GM10266 (cell line): ENCODE results near the gene PRDM10.
"Not testable (repeated sequence)": the region's sequence is repeated elsewhere in the genome, so short reads cannot be mapped to it uniquely, and the experiment has no call there.

Experiments used
- DNase-seq: peaks from one replicate; pipeline ENCODE4 v3.0.0; 2012; ENCODE audit errors: extremely low spot score
- TF ChIP-seq, protein P1 (sequence below): IDR thresholded peaks from 2 replicates; pipeline ENCODE4 v1.5.1; 2012; ENCODE audit warnings: mild to moderate bottlenecking, low read depth; ENCODE audit not compliant: control insufficient read depth, insufficient read depth; ENCODE audit errors: missing control alignments

The PRDM10 gene

DNA sequence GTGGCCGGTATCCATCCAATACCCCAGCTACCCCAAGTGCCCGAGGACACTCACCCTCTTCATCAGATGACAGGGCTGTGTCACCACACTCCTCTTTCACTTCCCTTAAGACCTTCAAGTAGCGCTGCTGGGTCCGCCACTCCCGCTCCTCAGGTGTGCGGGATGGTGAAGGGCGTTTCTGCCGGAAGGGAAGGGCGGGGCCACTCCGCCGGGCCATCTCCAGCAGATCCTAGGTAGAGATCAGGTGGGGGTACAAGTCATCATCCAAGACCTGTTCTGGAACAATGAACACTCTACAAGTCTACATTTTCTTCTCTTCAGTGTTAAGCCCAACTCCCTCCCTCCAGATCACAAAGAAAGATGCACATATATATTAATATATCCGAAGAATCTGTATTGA, 117.3 kb downstream of the PRDM10 start:
- TF ChIP-seq, protein P1, sequence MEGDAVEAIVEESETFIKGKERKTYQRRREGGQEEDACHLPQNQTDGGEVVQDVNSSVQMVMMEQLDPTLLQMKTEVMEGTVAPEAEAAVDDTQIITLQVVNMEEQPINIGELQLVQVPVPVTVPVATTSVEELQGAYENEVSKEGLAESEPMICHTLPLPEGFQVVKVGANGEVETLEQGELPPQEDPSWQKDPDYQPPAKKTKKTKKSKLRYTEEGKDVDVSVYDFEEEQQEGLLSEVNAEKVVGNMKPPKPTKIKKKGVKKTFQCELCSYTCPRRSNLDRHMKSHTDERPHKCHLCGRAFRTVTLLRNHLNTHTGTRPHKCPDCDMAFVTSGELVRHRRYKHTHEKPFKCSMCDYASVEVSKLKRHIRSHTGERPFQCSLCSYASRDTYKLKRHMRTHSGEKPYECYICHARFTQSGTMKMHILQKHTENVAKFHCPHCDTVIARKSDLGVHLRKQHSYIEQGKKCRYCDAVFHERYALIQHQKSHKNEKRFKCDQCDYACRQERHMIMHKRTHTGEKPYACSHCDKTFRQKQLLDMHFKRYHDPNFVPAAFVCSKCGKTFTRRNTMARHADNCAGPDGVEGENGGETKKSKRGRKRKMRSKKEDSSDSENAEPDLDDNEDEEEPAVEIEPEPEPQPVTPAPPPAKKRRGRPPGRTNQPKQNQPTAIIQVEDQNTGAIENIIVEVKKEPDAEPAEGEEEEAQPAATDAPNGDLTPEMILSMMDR, result no peak
- DNase-seq, result no peak

DNA sequence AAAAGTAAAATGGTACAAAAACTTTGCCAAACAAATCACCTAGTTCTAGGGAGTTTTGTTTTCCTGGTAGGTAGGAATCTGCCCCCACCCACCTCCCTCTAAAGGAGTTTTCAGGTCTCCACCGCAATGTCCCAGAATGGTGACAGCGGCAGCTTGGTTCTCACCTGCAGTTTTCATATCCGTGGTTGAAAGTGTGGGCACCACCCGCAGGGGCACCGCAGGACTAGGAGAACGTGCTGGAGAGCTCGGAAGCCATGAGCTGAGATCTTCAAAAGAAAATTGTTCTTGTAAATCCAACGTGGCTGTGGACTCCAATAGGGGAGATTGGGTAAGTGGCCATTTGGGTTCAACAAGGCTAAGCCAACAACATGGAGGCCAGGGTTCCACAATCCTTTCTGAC, 118.1 kb downstream of the PRDM10 start:
- no peak for DNase-seq
- TF ChIP-seq, protein P1, result no peak

GRCh38 chr11:129881570-129882170, 121.0 kb downstream of the PRDM10 start:
- TF ChIP-seq, protein P1, result peak; percentile 31
- peak; percentile 45 for DNase-seq

DNA sequence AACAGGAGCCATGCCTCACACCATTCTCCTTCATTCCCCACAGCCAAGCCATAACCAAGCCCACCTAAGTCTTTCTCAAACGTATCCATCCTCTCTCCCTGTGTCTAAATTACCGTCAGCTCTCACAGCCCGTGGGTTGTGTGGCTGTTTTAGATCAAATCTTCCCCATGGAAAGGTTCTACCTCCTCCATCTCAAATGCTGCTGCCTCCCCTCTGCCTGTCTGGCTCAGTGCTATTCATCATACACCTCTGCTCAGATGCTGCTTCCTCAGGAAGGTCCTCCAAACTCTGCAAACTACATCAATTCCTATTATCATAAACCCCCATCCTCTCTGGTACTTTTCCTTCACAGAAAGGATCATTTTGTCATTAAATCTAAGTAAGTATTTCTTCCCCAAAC, 122.3 kb downstream of the PRDM10 start:
- DNase-seq, result no peak
- TF ChIP-seq, protein P1, result no peak

DNA sequence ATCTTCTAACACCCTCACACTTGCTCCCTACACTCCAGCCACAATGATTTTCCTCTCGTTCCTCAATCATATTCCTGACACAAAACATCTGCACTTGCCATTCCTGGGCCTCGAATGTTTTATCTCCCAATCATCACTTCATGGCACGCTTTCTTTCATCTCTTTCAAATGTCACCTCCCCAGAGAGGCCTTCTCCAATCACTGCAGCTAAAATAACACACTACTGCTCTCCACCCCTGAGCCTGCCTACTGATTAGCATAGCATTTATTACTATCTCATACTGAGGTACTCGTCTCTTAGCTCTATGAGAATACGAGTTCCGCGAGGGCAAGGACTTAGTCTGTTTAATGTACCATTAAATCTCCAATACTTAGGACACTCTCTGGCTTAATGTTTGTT, 130.7 kb downstream of the PRDM10 start:
- TF ChIP-seq, protein P1, result no peak
- no peak for DNase-seq

- DNase-seq, result not testable (repeated sequence)
Measured at GRCh38 chr11:129868626-129869025, 134.0 kb downstream of the PRDM10 start.

GRCh38 chr11:129866311-129866710, 136.3 kb downstream of the PRDM10 start:
- TF ChIP-seq, protein P1, result no peak
- no peak for DNase-seq

- DNase-seq, result no peak
- TF ChIP-seq, protein P1, result no peak
Measured at GRCh38 chr11:129865701-129866100, 136.9 kb downstream of the PRDM10 start.
